ENCODE data around the gene TRIM52.

GRCh38 chr5:181223058-181223728 is 37.8 kb downstream of the TRIM52 start, which contains the start of gene TRIM41:
- TF ChIP-seq SAFB (IDR thresholded peaks at IDR 0.05; ENCODE audit: borderline replicate concordance, low read depth, low read length) (no peak), TCF3 (CRISPR knock-in tag; IDR thresholded peaks at IDR 0.05) (no peak; the same call in 1 of the 2 replicates), BHLHE40 (IDR thresholded peaks at IDR 0.05; ENCODE audit: low read length) (peak; percentile 59), POLR2A (conservative IDR thresholded peaks at IDR 0.05) (peak; percentile 98), ZNF551 (CRISPR knock-in tag; IDR thresholded peaks at IDR 0.05) (no peak), TRIM24 (IDR thresholded peaks at IDR 0.05) (0 out of 4 replicates have a peak, but pooled peaks of 1 of the 2 experiments have one; percentile 10), GABPA (tag; conservative IDR thresholded peaks at IDR 0.05; ENCODE audit: low read depth) (peak; percentile 99), SMAD1 (IDR thresholded peaks at IDR 0.05; ENCODE audit: low read depth, low read length, partially characterized antibody) (peak; percentile 26), BRF2 (IDR thresholded peaks at IDR 0.05; ENCODE audit: borderline replicate concordance, insufficient read depth, insufficient read length) (no peak), KAT2B (IDR thresholded peaks at IDR 0.05; ENCODE audit: low read depth, low read length) (no peak), ZNF133 (CRISPR knock-in tag; IDR thresholded peaks at IDR 0.05) (no peak)
- TF ChIP-seq, protein P1, sequence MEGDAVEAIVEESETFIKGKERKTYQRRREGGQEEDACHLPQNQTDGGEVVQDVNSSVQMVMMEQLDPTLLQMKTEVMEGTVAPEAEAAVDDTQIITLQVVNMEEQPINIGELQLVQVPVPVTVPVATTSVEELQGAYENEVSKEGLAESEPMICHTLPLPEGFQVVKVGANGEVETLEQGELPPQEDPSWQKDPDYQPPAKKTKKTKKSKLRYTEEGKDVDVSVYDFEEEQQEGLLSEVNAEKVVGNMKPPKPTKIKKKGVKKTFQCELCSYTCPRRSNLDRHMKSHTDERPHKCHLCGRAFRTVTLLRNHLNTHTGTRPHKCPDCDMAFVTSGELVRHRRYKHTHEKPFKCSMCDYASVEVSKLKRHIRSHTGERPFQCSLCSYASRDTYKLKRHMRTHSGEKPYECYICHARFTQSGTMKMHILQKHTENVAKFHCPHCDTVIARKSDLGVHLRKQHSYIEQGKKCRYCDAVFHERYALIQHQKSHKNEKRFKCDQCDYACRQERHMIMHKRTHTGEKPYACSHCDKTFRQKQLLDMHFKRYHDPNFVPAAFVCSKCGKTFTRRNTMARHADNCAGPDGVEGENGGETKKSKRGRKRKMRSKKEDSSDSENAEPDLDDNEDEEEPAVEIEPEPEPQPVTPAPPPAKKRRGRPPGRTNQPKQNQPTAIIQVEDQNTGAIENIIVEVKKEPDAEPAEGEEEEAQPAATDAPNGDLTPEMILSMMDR (IDR thresholded peaks at IDR 0.05 in 2 of 3, conservative IDR thresholded peaks at IDR 0.05 in 1 of 3; ENCODE audit: insufficient read depth in 2 of 3, low read depth in 1 of 3, low read length in 3 of 3) = peak; percentile 7 to 44 (median 29); a peak in 3 of 6 replicates
- TF ChIP-seq, protein P2, sequence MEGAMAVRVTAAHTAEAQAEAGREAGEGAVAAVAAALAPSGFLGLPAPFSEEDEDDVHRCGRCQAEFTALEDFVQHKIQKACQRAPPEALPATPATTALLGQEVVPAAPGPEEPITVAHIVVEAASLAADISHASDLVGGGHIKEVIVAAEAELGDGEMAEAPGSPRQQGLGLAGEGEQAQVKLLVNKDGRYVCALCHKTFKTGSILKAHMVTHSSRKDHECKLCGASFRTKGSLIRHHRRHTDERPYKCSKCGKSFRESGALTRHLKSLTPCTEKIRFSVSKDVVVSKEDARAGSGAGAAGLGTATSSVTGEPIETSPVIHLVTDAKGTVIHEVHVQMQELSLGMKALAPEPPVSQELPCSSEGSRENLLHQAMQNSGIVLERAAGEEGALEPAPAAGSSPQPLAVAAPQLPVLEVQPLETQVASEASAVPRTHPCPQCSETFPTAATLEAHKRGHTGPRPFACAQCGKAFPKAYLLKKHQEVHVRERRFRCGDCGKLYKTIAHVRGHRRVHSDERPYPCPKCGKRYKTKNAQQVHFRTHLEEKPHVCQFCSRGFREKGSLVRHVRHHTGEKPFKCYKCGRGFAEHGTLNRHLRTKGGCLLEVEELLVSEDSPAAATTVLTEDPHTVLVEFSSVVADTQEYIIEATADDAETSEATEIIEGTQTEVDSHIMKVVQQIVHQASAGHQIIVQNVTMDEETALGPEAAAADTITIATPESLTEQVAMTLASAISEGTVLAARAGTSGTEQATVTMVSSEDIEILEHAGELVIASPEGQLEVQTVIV (CRISPR knock-in tag; IDR thresholded peaks at IDR 0.05; ENCODE audit: borderline replicate concordance) = no peak; the same call in 1 of the 2 replicates
